Colon (tissue), 2 donors: ENCODE results near the gene HDAC4.

Experiments used
- FAIRE-seq: peaks from 2 replicates; lab custom pipeline; 2012; peaks lifted over from hg19 to GRCh38; lab: Jason Lieb, UNC
- donor health status: control.
- donor health status: control.

Gene HDAC4

DNA sequence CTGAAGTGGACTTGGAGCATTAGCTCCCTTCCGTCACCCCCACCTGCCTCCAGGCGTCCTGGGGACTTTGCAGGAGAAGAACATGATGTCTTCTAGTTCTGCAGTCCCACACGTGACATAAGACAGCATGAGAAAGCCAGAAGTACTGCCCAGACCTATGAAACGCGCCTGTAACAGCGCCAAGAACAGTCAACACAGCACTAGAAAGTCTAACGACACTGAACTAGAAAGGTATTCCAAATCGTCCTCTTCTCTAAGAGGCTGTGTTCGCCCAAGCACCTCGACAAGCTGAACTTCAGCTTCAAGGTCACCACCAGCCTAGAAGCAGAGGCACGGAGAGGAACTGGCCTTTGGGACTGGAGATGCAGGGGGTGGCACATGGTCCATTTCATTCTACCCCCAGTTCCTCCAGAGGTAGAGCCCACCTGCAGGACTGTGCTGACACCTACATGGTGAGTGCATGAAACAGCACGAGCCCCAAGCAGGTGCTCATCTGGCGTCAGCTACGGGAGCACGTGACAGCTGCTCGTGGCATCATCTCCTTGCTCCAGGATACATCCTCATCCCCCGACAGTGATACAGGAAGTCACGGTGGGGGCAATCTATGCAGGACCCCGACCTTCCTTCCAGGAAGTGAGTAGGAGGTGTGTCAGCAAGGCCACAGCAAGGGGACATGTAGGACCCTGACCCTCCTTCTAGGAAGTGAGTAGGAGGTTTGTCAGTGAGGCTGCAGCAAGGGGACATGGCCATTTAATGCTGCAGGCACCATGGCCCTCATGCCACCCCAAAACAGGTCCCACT lies 3.7 kb downstream of the HDAC4 start:
- no peak for FAIRE-seq

DNA sequence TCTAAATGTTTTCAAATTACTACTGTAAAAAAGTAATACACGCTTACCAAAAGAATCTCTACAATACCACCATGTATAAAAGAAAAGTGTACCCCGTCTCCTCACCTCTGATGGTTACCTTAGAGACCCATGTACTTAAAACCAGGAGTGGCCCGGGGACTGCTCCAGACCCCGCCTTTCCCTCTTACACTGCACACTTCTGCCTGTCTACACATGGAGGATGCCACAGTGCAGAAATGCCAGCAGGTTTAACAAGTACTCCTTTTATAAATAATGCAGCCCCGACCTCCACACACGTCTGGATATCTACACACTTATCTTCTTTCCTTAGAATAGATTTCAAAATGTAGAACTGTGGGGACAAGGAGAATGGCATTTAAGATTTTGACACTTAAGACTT lies 5.3 kb downstream of the HDAC4 start:
- no peak for FAIRE-seq

- no peak for FAIRE-seq
These were observed 5.8 kb downstream of the HDAC4 start for GRCh38 chr2:239394978-239395377.

DNA sequence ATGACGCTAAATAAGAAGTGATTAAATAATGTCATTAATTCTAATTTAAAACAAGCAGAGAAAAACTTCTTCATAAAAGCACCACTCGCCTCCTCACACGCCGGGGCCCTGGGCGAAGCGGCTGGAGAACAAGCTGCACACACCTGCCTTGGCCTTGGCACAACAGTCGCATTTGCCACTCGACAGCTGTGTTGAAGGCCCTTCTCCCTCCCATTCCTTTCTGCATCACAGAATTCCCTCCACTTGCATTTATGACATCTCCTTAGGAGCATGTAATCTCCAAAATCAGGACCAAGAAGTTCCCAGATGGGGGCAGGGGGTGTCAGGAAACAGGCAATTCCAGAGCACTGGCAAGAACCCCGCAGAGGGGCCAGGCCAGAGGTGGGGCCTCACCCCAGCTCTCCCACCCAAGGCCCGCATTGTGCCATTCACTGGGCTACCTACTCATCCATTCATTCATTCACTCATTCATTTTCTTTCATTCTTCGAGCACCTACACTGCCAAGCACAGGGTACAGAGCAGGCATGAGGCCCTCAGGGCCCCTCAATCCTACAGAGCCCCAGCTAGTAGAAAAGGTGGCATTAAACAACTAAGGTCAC lies 6.4 kb downstream of the HDAC4 start:
- FAIRE-seq = no peak

GRCh38 chr2:239393941-239394340 lies 6.9 kb downstream of the HDAC4 start:
- FAIRE-seq = no peak

DNA sequence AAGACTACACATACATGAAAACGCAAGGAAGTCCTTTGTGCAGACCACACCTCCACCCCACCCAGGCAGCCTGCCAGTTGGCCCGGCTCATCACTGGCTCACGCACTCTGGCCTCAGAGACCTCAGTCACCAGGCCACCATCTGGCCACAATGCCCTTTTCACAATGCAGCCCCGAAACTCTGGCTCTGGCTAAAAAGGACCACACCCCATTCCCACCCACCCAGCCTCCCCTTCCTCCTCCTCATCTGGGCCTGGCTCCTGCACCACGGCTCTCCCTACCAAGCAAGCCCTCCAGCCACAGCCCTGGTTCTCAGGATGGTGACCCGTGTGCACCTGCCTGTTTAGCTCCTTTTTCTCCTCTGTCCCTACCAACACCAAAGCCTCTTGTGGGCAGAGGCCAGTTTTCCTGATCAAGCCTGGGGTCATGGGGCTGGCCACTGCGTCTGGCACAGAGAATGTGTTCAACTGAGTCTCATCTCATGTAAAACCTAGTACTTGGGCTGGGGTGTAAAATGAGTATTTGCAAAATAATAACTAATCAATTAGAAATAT lies 7.4 kb downstream of the HDAC4 start:
- no peak for FAIRE-seq

GRCh38 chr2:239392688-239393387 lies 8.0 kb downstream of the HDAC4 start:
- no peak for FAIRE-seq

GRCh38 chr2:239392072-239392357 lies 8.8 kb downstream of the HDAC4 start:
- no peak for FAIRE-seq

GRCh38 chr2:239391286-239392071 lies 9.3 kb downstream of the HDAC4 start:
- no peak for FAIRE-seq

DNA sequence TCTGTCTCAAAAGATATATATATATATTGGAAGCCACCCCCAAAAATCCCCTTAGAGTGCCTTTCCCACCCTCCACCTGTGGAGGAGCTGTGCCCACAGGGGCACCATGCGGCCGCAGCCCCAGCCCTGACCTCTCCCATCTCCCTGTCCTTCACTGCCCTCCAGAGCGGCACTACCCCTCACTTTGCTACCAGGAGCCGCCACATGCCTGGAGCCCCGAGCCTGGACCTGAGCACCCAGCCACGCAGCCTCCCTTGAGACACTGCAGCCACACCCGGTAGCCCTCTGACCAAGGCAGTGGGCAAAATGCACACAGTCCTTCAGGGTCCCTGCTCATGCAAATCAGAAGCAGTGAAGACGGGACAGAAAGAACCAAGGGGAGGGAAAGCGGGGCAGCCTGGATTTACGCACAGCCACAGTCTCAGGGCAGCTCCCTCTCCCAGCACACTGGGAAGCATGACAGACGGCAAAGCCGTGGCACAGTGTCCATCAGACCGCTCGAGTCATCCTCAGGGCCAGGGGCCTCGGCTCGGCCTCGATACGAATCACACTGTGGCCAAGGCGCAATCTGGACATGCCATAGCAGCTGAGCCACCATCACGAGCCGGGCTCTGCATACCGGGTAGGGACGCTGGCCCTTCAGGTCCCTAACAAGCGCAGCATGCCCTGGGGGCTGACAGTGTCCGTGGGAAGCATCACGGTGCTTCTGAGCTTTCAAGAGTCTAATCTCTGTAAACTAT lies 10.1 kb downstream of the HDAC4 start:
- FAIRE-seq = no peak

- FAIRE-seq = no peak
These were observed 11.1 kb downstream of the HDAC4 start for GRCh38 chr2:239389414-239390329.

GRCh38 chr2:239388236-239389151 lies 12.3 kb downstream of the HDAC4 start:
- FAIRE-seq = no peak

- no peak for FAIRE-seq
These were observed 13.0 kb downstream of the HDAC4 start for GRCh38 chr2:239387811-239388210.

DNA sequence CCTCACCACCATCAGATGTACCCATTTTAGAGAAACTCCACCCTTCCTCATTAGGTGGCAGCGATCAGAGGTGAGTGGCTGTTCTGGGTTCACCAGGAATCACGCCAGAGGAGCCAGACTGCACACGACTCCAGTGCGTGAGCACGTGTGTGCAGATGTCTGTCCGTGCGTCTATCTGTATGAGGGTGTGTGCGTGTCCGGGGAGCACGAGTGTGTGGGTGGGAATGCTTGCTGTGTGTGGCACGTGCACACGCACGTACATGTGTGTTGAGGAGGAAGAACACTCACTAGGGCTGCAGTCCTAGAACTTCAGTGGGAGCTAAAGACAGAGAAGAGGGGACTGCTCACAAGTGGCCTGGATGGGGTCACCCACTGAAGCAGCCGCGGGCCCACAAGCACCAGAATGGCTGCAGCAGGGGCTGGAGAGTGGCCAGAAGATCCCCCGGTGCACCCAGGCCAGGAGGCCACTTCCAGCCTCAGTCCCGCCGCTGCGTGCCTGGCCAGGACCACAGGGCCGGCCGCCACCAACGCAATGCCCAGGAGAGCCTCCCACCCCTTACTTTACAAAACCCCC lies 13.9 kb downstream of the HDAC4 start:
- FAIRE-seq = no peak

DNA sequence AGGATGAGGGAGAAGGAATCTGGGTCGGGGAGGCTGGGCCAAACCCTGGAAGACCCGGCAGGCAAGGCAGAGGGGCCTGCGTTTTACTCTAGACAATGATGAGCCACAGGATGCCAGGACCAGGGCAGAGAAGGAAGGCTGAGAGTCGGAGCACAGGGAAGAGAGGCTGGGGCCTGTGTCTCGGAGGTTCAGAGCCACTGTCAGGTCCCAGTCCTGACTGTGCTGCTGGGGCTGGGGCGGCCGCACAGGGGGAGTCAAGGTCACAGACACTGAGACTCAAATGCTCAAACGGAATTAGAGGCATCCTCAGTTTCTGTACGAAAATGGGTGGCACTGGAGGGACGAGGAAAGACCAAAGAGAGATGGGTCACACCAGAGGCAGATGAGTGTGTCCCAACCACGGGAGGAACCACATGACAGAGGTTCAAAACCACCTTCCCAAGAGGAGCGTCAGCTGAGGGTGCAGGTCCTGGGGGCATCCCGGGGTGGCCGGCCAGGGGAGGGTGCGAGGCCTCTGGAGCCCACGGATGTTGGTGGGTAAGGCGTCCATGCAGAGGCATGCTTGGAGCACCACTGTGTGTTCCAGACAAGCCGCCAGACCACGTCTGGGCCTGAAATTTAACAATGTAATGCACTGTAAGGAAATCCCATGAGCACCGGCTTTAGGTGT lies 14.7 kb downstream of the HDAC4 start:
- FAIRE-seq = no peak

DNA sequence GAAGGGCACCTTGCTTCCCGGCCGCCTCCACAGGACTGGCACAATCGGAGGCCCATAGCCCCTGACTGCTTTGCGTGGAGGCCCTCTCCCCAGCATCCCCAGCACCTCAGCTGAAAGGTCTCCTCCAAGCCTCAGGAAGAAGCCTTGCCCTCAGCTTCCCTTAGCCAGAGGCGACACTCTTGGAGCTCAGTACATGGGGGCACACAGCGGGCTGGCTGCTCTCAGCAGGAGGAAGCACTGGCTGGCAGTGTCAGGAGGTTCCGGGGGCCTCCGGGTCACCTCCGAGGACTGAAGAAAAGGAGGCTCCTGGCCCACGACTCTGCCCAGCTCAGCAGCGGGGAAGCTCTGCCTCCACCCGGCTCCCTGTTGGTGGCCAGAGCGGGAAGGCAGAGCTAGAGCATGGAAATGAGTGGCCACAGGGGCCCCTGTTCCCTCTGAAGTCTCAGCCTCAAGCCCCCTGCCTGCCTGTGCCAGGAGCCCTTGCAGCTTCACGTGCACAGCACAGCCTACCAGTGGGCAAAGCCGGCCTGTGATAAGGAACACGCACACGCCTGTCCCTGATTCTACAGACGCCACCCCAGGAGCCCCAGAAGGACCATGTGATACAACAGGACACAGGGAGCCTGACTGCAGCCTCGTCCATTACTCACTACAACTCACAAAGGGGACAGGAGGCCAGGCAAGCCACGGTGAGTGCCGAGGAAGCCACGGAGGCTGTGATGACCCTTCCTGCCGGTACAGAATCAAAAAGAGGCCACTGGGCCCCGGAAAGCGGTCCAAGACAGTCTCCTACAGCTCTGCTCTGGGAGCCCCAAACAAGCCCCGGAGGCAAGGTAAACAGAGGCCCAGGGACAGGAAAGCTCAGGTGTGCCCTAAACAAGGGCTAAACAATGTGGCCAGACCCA lies 15.5 kb downstream of the HDAC4 start:
- FAIRE-seq = no peak

DNA sequence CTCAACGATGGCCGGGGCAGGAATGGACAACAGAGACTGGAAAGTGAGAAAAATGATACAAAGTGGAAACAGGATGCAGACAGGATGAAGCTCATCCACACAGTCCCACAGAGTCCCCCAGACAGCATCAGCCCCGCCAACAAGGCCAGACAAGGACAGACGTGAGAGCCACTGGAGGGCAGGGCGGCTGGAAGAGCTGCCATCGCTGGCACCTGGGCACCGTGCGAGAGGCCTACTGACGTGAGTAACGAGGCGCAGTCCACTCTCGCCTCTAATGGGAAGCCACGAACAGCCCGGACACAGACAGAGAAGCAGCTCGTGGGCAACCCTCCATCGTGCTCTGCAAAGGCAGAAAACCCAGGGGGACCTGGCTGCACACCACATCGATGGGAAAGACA lies 17.1 kb downstream of the HDAC4 start:
- FAIRE-seq = no peak
